Cortex of kidney (tissue), 1 donor: ENCODE measurements around the gene HIRIP3.
"Not testable (repeated sequence)": the region's sequence is repeated elsewhere in the genome, so short reads cannot be mapped to it uniquely, and the experiment has no call there.

Experiments
- DNase-seq: peaks from one replicate; lab custom pipeline; 2025; lab: John Stamatoyannopoulos, UW

HIRIP3 gene

DNA sequence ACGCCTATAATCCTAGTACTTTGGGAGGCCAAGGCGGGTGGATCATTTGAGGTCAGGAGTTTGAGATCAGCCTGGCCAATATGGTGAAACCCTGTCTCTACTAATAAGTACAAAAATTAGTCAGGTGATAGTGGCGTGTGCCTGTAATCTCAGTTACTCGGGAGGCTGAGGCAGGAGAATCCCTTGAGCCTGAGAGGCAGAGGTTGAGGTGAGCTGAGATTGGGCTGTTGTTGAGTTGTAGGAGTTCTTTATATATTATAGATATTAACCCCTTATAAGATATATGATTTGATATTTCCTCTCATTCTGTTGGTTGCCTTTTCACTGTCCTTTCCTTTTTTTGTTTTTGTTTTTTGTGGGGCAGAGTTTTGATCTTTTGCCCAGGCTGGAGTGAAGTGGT lies 35.6 kb downstream of the HIRIP3 start:
- not testable (repeated sequence) for DNase-seq

DNA sequence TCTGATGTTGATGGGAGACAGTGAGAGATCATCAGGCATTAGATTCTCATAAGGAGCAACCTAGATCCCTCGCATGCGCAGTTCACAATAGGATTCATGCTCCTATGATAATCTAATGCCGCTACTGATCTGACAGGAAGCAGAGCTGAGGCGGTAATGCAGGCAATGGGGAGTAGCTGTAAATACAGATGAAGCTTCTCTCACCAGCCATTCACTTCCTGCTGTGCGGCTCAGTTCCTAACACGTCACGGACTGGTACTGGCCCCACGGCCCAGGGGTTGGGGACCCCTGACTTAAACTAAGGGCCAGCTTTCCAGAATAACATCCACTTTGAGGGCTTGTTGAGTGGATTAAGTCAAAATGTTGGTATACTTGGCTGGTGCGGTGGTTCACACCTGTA lies 36.1 kb downstream of the HIRIP3 start:
- no peak for DNase-seq

DNA sequence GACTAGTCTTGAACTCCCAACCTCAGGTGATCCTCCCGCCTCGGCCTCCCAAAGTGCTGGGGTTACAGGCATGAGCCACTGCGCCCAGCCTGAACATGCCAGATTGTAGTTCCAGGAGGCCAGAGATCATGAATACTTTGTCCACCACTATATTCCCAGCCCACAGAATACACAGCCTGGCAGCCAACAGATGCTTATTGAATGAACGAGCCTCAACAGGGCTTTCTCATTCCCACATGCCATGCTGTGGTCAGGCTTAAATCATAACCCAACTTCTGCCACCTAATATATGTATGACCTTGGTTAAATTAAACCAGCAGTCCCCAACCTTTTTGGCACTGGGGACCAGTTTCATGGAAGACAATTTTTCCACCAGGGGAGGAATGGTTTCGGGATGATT lies 36.7 kb downstream of the HIRIP3 start:
- DNase-seq = no peak

DNA sequence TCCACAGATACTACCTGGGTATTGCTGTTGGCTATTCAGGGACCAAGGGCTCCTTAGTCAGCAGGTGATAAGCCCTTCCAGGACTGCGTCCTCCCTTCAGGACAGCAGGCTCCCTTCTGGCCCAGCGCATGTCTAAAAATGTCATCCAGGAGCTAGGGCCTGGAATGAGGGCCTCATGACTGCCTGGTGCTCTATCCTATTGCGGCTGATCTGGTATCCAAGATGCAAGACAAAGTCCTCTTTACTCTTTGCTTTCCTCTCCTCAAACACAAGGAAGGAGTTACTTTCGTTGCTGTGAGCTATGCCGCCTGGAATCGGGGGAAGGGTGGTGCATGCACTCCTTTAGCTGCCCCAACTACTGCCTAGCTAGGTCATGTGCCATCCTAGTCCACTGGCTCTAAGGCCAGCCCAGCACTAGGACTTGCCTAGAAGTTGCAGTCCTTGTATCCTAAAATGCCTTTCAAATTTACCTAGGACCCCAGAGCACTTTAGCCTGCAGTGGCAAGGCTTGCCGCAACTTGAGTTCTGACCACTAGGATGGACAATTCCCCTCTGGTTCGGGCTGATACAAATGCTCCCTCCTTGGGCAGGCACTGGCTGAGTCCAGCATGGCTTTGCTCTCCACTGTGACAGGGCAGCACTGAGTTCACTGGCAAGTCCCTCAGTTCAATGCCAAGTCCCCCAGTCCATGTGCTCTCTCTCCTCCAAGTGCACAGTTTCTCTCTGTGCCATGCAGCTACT lies 43.6 kb downstream of the HIRIP3 start:
- no peak for DNase-seq

DNA sequence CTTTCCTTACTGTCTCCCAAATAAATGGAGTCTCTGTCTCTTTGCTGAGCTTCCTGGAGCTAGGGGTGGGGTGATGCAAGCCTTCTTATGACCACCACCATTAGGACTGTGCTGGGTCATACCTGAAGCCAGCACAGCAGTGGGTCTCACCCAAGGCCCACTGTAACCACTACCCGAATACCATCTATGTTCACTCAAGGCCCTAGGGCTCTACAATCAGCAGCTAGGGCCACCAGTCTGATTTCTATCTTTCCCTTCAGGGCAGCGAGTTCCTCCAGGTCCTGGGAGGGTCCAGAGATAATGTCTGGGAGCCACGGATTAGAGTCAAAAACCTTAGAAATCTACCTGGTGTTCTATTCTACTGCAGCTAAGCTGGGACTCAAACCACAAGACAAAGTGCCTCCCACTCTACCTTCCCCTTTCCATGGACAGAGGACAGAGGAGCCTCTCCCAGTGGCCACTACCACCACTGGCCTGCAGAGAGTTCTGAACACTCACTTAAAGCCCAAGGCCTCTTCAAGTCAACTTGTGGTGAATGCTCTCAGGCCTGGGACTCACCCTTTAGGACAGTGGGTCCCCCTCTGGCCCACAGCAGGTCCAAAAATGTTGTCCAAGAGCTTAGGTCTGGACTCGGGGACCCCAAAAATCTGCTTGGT lies 44.5 kb downstream of the HIRIP3 start:
- DNase-seq = no peak

DNA sequence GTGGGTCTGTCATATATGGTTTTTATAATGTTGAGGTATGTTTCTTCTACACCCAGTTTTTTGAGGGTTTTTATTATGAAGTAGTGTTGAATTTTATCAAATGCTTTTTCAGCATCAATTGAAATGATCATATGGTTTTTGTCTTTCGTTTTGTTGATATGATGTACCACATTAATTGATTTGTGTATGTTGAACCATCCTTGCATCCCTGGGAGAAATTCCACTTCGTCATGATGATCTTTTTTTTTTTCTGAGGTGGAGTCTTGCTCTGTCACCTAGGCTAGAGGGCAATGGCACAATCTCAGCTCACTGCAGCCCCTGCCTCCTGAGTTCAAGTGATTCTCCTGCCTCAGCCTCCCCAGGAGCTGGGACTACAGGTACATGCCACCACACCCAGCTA lies 47.5 kb downstream of the HIRIP3 start:
- DNase-seq = no peak

DNA sequence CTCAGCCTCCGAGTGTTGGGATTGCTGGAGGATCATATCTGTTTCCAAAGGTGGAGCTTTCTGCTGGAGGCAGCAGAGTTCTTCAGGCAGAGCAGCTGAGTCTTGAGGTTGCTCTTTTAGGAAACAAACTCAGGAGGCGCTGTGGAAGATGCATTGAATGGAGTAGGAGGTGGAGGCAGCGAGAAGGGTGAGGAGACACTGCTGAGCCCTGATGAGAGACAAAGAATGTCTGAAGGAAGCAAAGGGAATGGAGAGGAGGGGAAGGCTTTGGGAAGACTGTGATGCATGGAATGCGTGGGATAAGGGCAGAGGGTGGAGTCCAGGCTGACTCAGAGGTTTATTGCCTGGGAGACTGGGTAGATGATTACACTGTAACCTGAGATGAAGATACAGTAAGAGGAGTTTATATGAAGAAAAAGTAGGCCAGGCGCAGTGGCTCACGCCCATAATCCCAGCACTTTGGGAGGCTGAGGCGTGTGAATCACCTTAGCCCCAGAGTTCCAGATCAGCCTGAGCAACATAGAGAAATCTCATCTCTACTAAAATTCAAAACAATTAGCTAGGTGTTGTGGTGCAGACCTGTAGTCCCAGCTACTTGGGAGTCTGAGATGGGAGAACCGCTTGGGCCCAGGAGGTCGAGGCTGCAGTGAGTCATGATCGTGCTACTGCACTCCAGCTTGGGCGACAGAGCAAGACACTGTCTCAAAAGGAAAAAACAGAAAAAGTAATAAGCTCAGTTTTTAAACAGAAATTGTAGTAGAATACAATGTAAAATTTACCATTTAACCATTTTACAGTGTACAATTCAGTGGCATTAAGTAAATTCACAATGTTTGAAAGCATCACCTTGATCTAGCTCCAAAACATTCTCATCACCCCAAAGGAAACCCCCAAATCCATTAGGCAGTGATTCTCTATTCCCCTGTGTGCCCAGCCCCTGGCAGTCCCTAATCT lies 51.3 kb downstream of the HIRIP3 start:
- DNase-seq = no peak
